IMR-90 (cell line): ENCODE data around the gene AQP12B. TPM values are rescaled to one million over a fixed set of nuclear protein-coding genes. Genes with fewer than 3 reads are reported as not detected.
"Not testable (repeated sequence)": the region's sequence is repeated elsewhere in the genome, so short reads cannot be mapped to it uniquely, and the experiment has no call there.

Source experiments
- ATAC-seq: fragments of 200-7000 bp; cut with Tn5 transposase; 2 replicates; pipeline ENCODE4 v1.9.1; 2020; ENCODE audit warnings: low read depth, mild to moderate bottlenecking, moderate library complexity
- BruUV-seq: library from RNA; stranded (reverse); fragments of 400-500 nt; replicated peaks from 2 replicates; lab custom pipeline; 2021; lab: Mats Ljungman, UMichigan
- CTCF ChIA-PET: fragments of 300-600 bp; formaldehyde crosslinking; extraction: SDS; loops from one replicate; lab custom pipeline; 2021; ENCODE audit warnings: antibody characterized with exemption; lab: Yijun Ruan, JAX
- POLR2A ChIA-PET: fragments of 300-600 bp; sonication (Branson Sonifier 250); formaldehyde crosslinking; loops from one replicate; lab custom pipeline; 2022; ENCODE audit warnings: antibody characterized with exemption; ENCODE audit not compliant: unreplicated experiment; lab: Charles Lee
- DNase-seq: peaks from one replicate; pipeline ENCODE4 v3.0.0; 2013
- H2AFZ ChIP-seq: replicated peaks from 2 replicates; pipeline ENCODE3; 2013; ENCODE audit warnings: low read length, mild to moderate bottlenecking; ENCODE audit not compliant: poor library complexity
- H2AK5ac ChIP-seq: 2 replicates; pipeline ENCODE4 v1.6.1; 2013; ENCODE audit warnings: low read depth, low read length, inconsistent platforms
- H2AK9ac ChIP-seq: replicated peaks from 2 replicates; pipeline ENCODE3; 2013; ENCODE audit warnings: mild to moderate bottlenecking, low read depth, low read length, moderate library complexity; ENCODE audit not compliant: poor library complexity
- H2BK120ac ChIP-seq: 2 replicates; pipeline ENCODE4 v1.6.1; 2013; ENCODE audit warnings: low read depth, low read length, inconsistent platforms
- H2BK15ac ChIP-seq: 3 replicates; pipeline ENCODE4 v1.6.1; 2013; ENCODE audit warnings: low read depth, low read length, inconsistent platforms
- H2BK20ac ChIP-seq: 2 replicates; pipeline ENCODE4 v1.6.1; 2013; ENCODE audit warnings: low read depth, mild to moderate bottlenecking, inconsistent platforms, low read length, moderate library complexity
- H2BK5ac ChIP-seq: 2 replicates; pipeline ENCODE4 v1.6.1; 2013; ENCODE audit warnings: mild to moderate bottlenecking, low read depth, low read length, inconsistent platforms; ENCODE audit not compliant: poor library complexity, severe bottlenecking
- H3K14ac ChIP-seq: replicated peaks from 2 replicates; pipeline ENCODE4 v1.6.1; 2013; ENCODE audit warnings: low read depth, low read length, inconsistent platforms
- H3K18ac ChIP-seq: 2 replicates; pipeline ENCODE4 v1.6.1; 2013; ENCODE audit warnings: low read depth, low read length, control low read depth
- H3K23ac ChIP-seq: 2 replicates; pipeline ENCODE4 v1.6.1; 2013; ENCODE audit warnings: low read depth, low read length, inconsistent platforms
- H3K27ac ChIP-seq: 2 replicates; pipeline ENCODE4 v1.5.1; 2013; ENCODE audit warnings: mild to moderate bottlenecking, control low read depth, low read length; ENCODE audit not compliant: insufficient read depth
- H3K27me3 ChIP-seq: 2 replicates; pipeline ENCODE4 v1.6.1; 2013; ENCODE audit warnings: low read length; ENCODE audit not compliant: control insufficient read depth, insufficient read depth
- H3K36me3 ChIP-seq: 2 replicates; pipeline ENCODE4 v1.6.1; 2013; ENCODE audit warnings: low read length, mixed read lengths; ENCODE audit not compliant: control insufficient read depth, insufficient read depth
- H3K4ac ChIP-seq: 2 replicates; pipeline ENCODE4 v1.6.1; 2013; ENCODE audit warnings: low read depth, low read length, inconsistent platforms
- H3K4me1 ChIP-seq: 2 replicates; pipeline ENCODE4 v1.6.1; 2013; ENCODE audit warnings: low read length, mixed read lengths; ENCODE audit not compliant: control insufficient read depth, insufficient read depth
- H3K4me2 ChIP-seq: 2 replicates; pipeline ENCODE4 v1.6.1; 2013; ENCODE audit warnings: low read depth, mild to moderate bottlenecking, control low read depth, low read length, moderate library complexity
- H3K4me3 ChIP-seq: 2 replicates; pipeline ENCODE4 v1.5.1; 2013; ENCODE audit warnings: low read depth, mild to moderate bottlenecking, control low read depth, low read length, moderate library complexity; ENCODE audit not compliant: insufficient read depth
- H3K56ac ChIP-seq: 2 replicates; pipeline ENCODE4 v1.6.1; 2013; ENCODE audit warnings: low read length, inconsistent platforms; ENCODE audit not compliant: insufficient read depth; ENCODE audit errors: extremely low read depth
- H3K79me1 ChIP-seq, 2 experiments: 2 replicates each; pipeline ENCODE4 v1.6.1; 2013; ENCODE audit warnings: low read length in 2 of 2, inconsistent platforms in 1 of 2, low read depth in 1 of 2
- H3K9ac ChIP-seq: 2 replicates; pipeline ENCODE4 v1.6.1; 2013; ENCODE audit warnings: low read depth, low read length, control low read depth
- H3K9me1 ChIP-seq: 2 replicates; pipeline ENCODE4 v1.6.1; 2013; ENCODE audit warnings: low read length, inconsistent platforms; ENCODE audit not compliant: insufficient read depth
- H3K9me3 ChIP-seq: 2 replicates; pipeline ENCODE4 v1.6.1; 2013; ENCODE audit warnings: low read length; ENCODE audit not compliant: control insufficient read depth, insufficient read depth
- H4K20me1 ChIP-seq: 2 replicates; pipeline ENCODE4 v1.6.1; 2013; ENCODE audit warnings: low read length, inconsistent platforms; ENCODE audit not compliant: insufficient read depth
- H4K5ac ChIP-seq: 2 replicates; pipeline ENCODE4 v1.6.1; 2013; ENCODE audit warnings: mild to moderate bottlenecking, low read depth, low read length, control low read depth
- H4K8ac ChIP-seq, 2 experiments: 2 replicates each; pipeline ENCODE4 v1.6.1; 2013; ENCODE audit warnings: low read depth in 2 of 2, low read length in 2 of 2, control low read depth in 1 of 2, inconsistent platforms in 1 of 2
- H4K91ac ChIP-seq: 2 replicates; pipeline ENCODE4 v1.6.1; 2013; ENCODE audit warnings: low read depth, low read length, inconsistent platforms; ENCODE audit not compliant: insufficient read depth
- WGBS, 2 experiments: methylation state at CpG; one replicate each; pipeline versions ENCODE4 v1.1.5 to v1.1.7; 2013; ENCODE audit warnings: missing lambda C conversion rate in 2 of 2; ENCODE audit not compliant: insufficient read length in 1 of 2; ENCODE audit errors: extremely low coverage in 2 of 2; 5-methylcytosine and 5-hydroxymethylcytosine counted together
- dilution Hi-C: fragments of 300-500 bp; cut with HindIII; formaldehyde crosslinking; loops from one replicate; pipeline ENCODE4 v1.14.3; 2018; ENCODE audit warnings: low sequenced_read_pairs; ENCODE audit not compliant: unreplicated experiment
- in situ Hi-C: fragments of 300-500 bp; cut with MboI; formaldehyde crosslinking; loops from 3 replicates; pipeline ENCODE4 v1.14.3; 2019; ENCODE audit warnings: low sequenced_read_pairs, inconsistent platforms, mixed read lengths
- intact Hi-C: fragments of 100-400 bp; cut with micrococcal nuclease; formaldehyde crosslinking; loops from 2 replicates; pipeline ENCODE4 v1.10.0; 2022
- polyA plus RNA-seq, 3 experiments: library from polyadenylated mRNA; depleted of rRNA; stranded (reverse); fragments of >200 nt; gene quantifications; 2 replicates each; pipeline ENCODE4 v1.2.3, GENCODE V29; 2012; ENCODE audit warnings: low replicate concordance in 1 of 3
- total RNA-seq: library from RNA; depleted of rRNA; stranded (reverse); fragments of >200 nt; gene quantifications from 2 replicates; pipeline ENCODE4 v1.2.3, GENCODE V29; 2012

Gene AQP12B
- total and polyA plus RNA-seq, 2 of the 4 experiments (the other 2 are of a cell fraction), result not detected

GRCh38 chr2:240699835-240700234 lies 17.1 kb upstream of the AQP12B start:
- H2BK20ac ChIP-seq, H2BK5ac ChIP-seq, H4K91ac ChIP-seq, POLR2A ChIA-PET, DNase-seq, CTCF ChIA-PET, H3K4me2 ChIP-seq, H2AK9ac ChIP-seq, H2AK5ac ChIP-seq, H2BK15ac ChIP-seq, H4K5ac ChIP-seq, BruUV-seq, H3K9me3 ChIP-seq, H3K79me1 ChIP-seq, H4K20me1 ChIP-seq, H3K23ac ChIP-seq, H3K56ac ChIP-seq, H3K4ac ChIP-seq, H2BK120ac ChIP-seq, H3K9me1 ChIP-seq, H2AFZ ChIP-seq, ATAC-seq, H3K36me3 ChIP-seq, in situ Hi-C loops, dilution Hi-C loops, H4K8ac ChIP-seq, H3K4me3 ChIP-seq, H3K14ac ChIP-seq, H3K4me1 ChIP-seq, H3K9ac ChIP-seq, H3K27ac ChIP-seq, H3K18ac ChIP-seq: not testable (repeated sequence)
- no CpG with 5 or more reads among the region's 8 CpGs for WGBS, 2 experiments
- intact Hi-C loops, result loop anchor here (5.0 kb wide), 1 partner anchor 188 kb away; no protein-coding TSS in a partner anchor
- peaks cover 13% of the 10 kb centered on the region; the same call in 1 of the 2 replicates for H3K27me3 ChIP-seq

GRCh38 chr2:240698852-240699561 lies 16.3 kb upstream of the AQP12B start:
- H3K79me1 ChIP-seq, in situ Hi-C loops, H4K8ac ChIP-seq, CTCF ChIA-PET, H3K4me1 ChIP-seq, BruUV-seq, H3K14ac ChIP-seq, H2BK20ac ChIP-seq, H2BK5ac ChIP-seq, H3K56ac ChIP-seq, H3K36me3 ChIP-seq, H2BK15ac ChIP-seq, H3K23ac ChIP-seq, H3K27me3 ChIP-seq, H3K4ac ChIP-seq, POLR2A ChIA-PET, dilution Hi-C loops, H3K18ac ChIP-seq, intact Hi-C loops, H3K9ac ChIP-seq, H3K9me3 ChIP-seq, H3K9me1 ChIP-seq, H4K5ac ChIP-seq, DNase-seq, H2BK120ac ChIP-seq, H3K4me3 ChIP-seq, H3K4me2 ChIP-seq, H2AK9ac ChIP-seq, H2AK5ac ChIP-seq, H2AFZ ChIP-seq, H3K27ac ChIP-seq, H4K20me1 ChIP-seq, H4K91ac ChIP-seq: not testable (repeated sequence)
- no CpG with 5 or more reads among the region's 33 CpGs for WGBS, 2 experiments
- peak; percentile 83 for ATAC-seq
